GM19193 (cell line): ENCODE data around the gene PKP4.

ENCODE experiments used
- POLR2A ChIP-seq: IDR thresholded peaks from 4 replicates; pipeline ENCODE4 v1.6.1; 2011; ENCODE audit not compliant: insufficient read depth, insufficient read length; ENCODE audit errors: extremely low read depth

Gene PKP4

GRCh38 chr2:158712791-158713522 lies 256.2 kb downstream of the PKP4 start:
- TF ChIP-seq POLR2A, result no peak

- TF ChIP-seq POLR2A, result no peak
Observed at GRCh38 chr2:158713523-158714138, 256.9 kb downstream of the PKP4 start.

- no peak for TF ChIP-seq POLR2A
Observed at GRCh38 chr2:158714420-158714819, 257.7 kb downstream of the PKP4 start.

- no peak for TF ChIP-seq POLR2A
Observed at GRCh38 chr2:158715357-158715756, 258.6 kb downstream of the PKP4 start.

- no peak for TF ChIP-seq POLR2A
Observed at GRCh38 chr2:158716121-158716791, 259.5 kb downstream of the PKP4 start.

- TF ChIP-seq POLR2A, result no peak
Observed at GRCh38 chr2:158716921-158717320, 260.2 kb downstream of the PKP4 start.

GRCh38 chr2:158717366-158718195 lies 260.8 kb downstream of the PKP4 start:
- no peak for TF ChIP-seq POLR2A

GRCh38 chr2:158718196-158718585 lies 261.4 kb downstream of the PKP4 start:
- TF ChIP-seq POLR2A, result no peak

GRCh38 chr2:158718851-158719250 lies 262.1 kb downstream of the PKP4 start:
- TF ChIP-seq POLR2A, result no peak

GRCh38 chr2:158719403-158719802 lies 262.7 kb downstream of the PKP4 start:
- TF ChIP-seq POLR2A, result no peak

GRCh38 chr2:158722266-158723105 lies 265.7 kb downstream of the PKP4 start:
- no peak for TF ChIP-seq POLR2A

GRCh38 chr2:158723181-158723838 lies 266.6 kb downstream of the PKP4 start:
- no peak for TF ChIP-seq POLR2A

GRCh38 chr2:158723921-158724802 lies 267.4 kb downstream of the PKP4 start:
- no peak for TF ChIP-seq POLR2A
